H1 (cell line): ENCODE results near the gene SHROOM3.

Experiments used
- BACH1 ChIP-seq: IDR thresholded peaks from 2 replicates; pipeline ENCODE4 v1.6.1; 2012; ENCODE audit warnings: low read length, improper control_type of control experiment
- BRCA1 ChIP-seq: IDR thresholded peaks from 2 replicates; pipeline ENCODE4 v1.6.1; 2012; ENCODE audit warnings: low read depth, low read length, improper control_type of control experiment
- CBX5 ChIP-seq: fragments of 300-800, 300-1000 bp; sonication (generic); IDR thresholded peaks from 2 replicates; pipeline ENCODE4 v1.7.1; 2016; ENCODE audit warnings: antibody characterized with exemption, low read length, low read depth
- EP300 ChIP-seq, 2 experiments: IDR thresholded peaks; 1 replicate in 1 of 2; 2 replicates in 1 of 2; pipeline ENCODE4 v1.6.1; 2011 to 2012; ENCODE audit warnings: low read depth in 2 of 2, low read length in 2 of 2, mild to moderate bottlenecking in 2 of 2, borderline replicate concordance in 1 of 2, inconsistent platforms in 1 of 2, moderate library complexity in 1 of 2
- FOSL1 ChIP-seq: IDR thresholded peaks from 2 replicates; pipeline ENCODE4 v1.6.1; 2011; ENCODE audit warnings: mild to moderate bottlenecking, low read depth, low read length, moderate library complexity; ENCODE audit not compliant: insufficient read depth
- KDM1A ChIP-seq: fragments of 200-600, 300-600 bp; sonication (generic); IDR thresholded peaks from 2 replicates; pipeline ENCODE4 v1.7.1; 2016; ENCODE audit warnings: mild to moderate bottlenecking, low read length, borderline replicate concordance
- MAFK ChIP-seq: IDR thresholded peaks from 2 replicates; pipeline ENCODE4 v1.6.1; 2012; ENCODE audit warnings: low read depth, mild to moderate bottlenecking, improper control_type of control experiment, low read length
- NRF1 ChIP-seq: IDR thresholded peaks from 2 replicates; pipeline ENCODE4 v1.6.1; 2011; ENCODE audit warnings: mild to moderate bottlenecking, low read depth, low read length, improper control_type of control experiment
- PHF8 ChIP-seq: fragments of 200-600 bp; sonication (generic); conservative IDR thresholded peaks from 2 replicates; pipeline ENCODE4 v1.7.1; 2012; ENCODE audit warnings: low read depth, mild to moderate bottlenecking, inconsistent platforms, low read length, moderate library complexity
- POLR2A ChIP-seq, 2 experiments: IDR thresholded peaks; 1 replicate in 1 of 2; 2 replicates in 1 of 2; pipeline ENCODE4 v1.6.1; 2011; ENCODE audit warnings: low read depth in 2 of 2, low read length in 2 of 2, mild to moderate bottlenecking in 2 of 2; ENCODE audit errors: control extremely low read depth in 1 of 2
- POLR2AphosphoS5 ChIP-seq: IDR thresholded peaks from 2 replicates; pipeline ENCODE4 v1.6.1; 2011; ENCODE audit warnings: low read depth, low read length
- POU5F1 ChIP-seq: IDR thresholded peaks from 2 replicates; pipeline ENCODE4 v1.6.1; 2011; ENCODE audit warnings: low read depth, mild to moderate bottlenecking, low read length, moderate library complexity
- TAF1 ChIP-seq: IDR thresholded peaks from 2 replicates; pipeline ENCODE4 v1.6.1; 2011; ENCODE audit warnings: mild to moderate bottlenecking, low read depth, low read length
- TF ChIP-seq, protein P1 (sequence below), 3 experiments: IDR thresholded peaks; 1 replicate in 2 of 3; 2 replicates in 1 of 3; pipeline versions ENCODE4 v1.5.1 to v1.6.1; 2011; ENCODE audit warnings: low read length in 3 of 3, mild to moderate bottlenecking in 3 of 3, inconsistent platforms in 2 of 3, low read depth in 1 of 3, moderate library complexity in 1 of 3; ENCODE audit not compliant: insufficient read depth in 1 of 3; ENCODE audit errors: control extremely low read depth in 1 of 3

DNA sequence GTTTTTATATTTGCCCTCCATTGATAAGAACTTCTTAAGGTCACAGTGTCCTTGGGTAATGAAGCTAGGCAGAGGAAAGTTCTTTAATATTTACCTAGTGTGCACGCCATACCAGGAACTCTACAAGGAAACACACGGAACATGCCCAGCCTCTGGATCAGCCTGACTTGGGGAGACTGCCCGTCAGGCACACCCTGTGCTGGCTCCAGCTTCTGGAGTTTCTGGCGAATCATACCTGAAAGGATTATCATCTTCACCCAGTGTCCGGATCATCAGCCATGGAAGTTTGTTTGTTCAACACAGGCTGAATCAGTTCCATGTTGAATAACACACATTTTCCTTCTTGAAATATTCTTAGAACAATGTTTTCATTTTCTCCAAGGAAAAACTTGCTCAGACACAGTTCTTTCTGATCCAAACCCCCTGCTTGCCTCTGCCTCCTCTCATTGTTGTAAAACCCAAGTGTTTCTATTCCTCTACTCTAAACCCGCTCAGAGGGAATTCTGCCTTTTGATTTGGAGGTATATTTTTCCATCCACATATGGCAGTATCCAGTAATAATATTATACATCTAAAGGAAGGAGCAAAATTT is 176.7 kb downstream of the SHROOM3 start:
- TF ChIP-seq FOSL1 (no peak), BRCA1 (no peak), POLR2AphosphoS5 (no peak), NRF1 (no peak), TAF1 (no peak), MAFK (no peak), CBX5 (no peak), KDM1A (no peak), POU5F1 (no peak), EP300 (IDR thresholded peaks at IDR 0.05; ENCODE audit: borderline replicate concordance in 1 of 2, low read depth in 2 of 2, low read length in 2 of 2) (no peak), POLR2A (IDR thresholded peaks at IDR 0.05; ENCODE audit: control extremely low read depth in 1 of 2, low read depth in 2 of 2, low read length in 2 of 2) (no peak), PHF8 (no peak), BACH1 (no peak)
- TF ChIP-seq, protein P1, sequence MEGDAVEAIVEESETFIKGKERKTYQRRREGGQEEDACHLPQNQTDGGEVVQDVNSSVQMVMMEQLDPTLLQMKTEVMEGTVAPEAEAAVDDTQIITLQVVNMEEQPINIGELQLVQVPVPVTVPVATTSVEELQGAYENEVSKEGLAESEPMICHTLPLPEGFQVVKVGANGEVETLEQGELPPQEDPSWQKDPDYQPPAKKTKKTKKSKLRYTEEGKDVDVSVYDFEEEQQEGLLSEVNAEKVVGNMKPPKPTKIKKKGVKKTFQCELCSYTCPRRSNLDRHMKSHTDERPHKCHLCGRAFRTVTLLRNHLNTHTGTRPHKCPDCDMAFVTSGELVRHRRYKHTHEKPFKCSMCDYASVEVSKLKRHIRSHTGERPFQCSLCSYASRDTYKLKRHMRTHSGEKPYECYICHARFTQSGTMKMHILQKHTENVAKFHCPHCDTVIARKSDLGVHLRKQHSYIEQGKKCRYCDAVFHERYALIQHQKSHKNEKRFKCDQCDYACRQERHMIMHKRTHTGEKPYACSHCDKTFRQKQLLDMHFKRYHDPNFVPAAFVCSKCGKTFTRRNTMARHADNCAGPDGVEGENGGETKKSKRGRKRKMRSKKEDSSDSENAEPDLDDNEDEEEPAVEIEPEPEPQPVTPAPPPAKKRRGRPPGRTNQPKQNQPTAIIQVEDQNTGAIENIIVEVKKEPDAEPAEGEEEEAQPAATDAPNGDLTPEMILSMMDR (IDR thresholded peaks at IDR 0.05; ENCODE audit: control extremely low read depth in 1 of 3, insufficient read depth in 1 of 3, low read depth in 1 of 3, low read length in 3 of 3): no peak
